GM21576 (cell line): ENCODE results near the gene CCHCR1.
A peak's percentile ranks its signal among the peaks of the same experiment; 100 is the strongest.
"Not testable (repeated sequence)": the region's sequence is repeated elsewhere in the genome, so short reads cannot be mapped to it uniquely, and the experiment has no call there.

Experiments
- ATAC-seq: cut with Tn5 transposase; IDR thresholded peaks from one replicate; pipeline ENCODE4 v1.9.1; 2021; ENCODE audit warnings: mild to moderate bottlenecking, moderate library complexity; ENCODE audit not compliant: unreplicated experiment

CCHCR1 gene

GRCh38 chr6:31185695-31186051, 28.1 kb upstream of the CCHCR1 start:
- ATAC-seq: not testable (repeated sequence)

GRCh38 chr6:31183859-31184258, 26.3 kb upstream of the CCHCR1 start:
- not testable (repeated sequence) for ATAC-seq

- ATAC-seq: not testable (repeated sequence)
These were observed 25.7 kb upstream of the CCHCR1 start for GRCh38 chr6:31183287-31183686.

- ATAC-seq: no peak
These were observed 22.9 kb upstream of the CCHCR1 start for GRCh38 chr6:31180500-31180899.

- ATAC-seq: no peak
These were observed 22.3 kb upstream of the CCHCR1 start for GRCh38 chr6:31179896-31180295.

GRCh38 chr6:31179042-31179386, 21.4 kb upstream of the CCHCR1 start:
- ATAC-seq: no peak

- ATAC-seq: no peak
These were observed 20.8 kb upstream of the CCHCR1 start for GRCh38 chr6:31178143-31179041.

GRCh38 chr6:31175971-31176370, 18.4 kb upstream of the CCHCR1 start:
- ATAC-seq: no peak

- ATAC-seq: no peak
These were observed 16.8 kb upstream of the CCHCR1 start for GRCh38 chr6:31174378-31174777.

- no peak for ATAC-seq
These were observed 15.8 kb upstream of the CCHCR1 start for GRCh38 chr6:31173406-31173805.

- no peak for ATAC-seq
These were observed 15.4 kb upstream of the CCHCR1 start for GRCh38 chr6:31172973-31173384.

GRCh38 chr6:31171931-31172905, 14.6 kb upstream of the CCHCR1 start:
- no peak for ATAC-seq

GRCh38 chr6:31170987-31171671, 13.5 kb upstream of the CCHCR1 start:
- no peak for ATAC-seq

- no peak for ATAC-seq
These were observed 12.9 kb upstream of the CCHCR1 start, which contains the start of gene POU5F1 for GRCh38 chr6:31170600-31170881. Gene POU5F1 (minus strand): TSS chr6:31170682. CDS start chr6:31170620, 62 bp downstream.

- not testable (repeated sequence) for ATAC-seq
These were observed 12.4 kb upstream of the CCHCR1 start for GRCh38 chr6:31169858-31170599.

- ATAC-seq: no peak
These were observed 11.7 kb upstream of the CCHCR1 start for GRCh38 chr6:31169123-31169857.

- ATAC-seq: no peak
These were observed 11.0 kb upstream of the CCHCR1 start for GRCh38 chr6:31168606-31169005.

- no peak for ATAC-seq
These were observed 8.4 kb upstream of the CCHCR1 start for GRCh38 chr6:31165986-31166385.

GRCh38 chr6:31165064-31165832, 7.6 kb upstream of the CCHCR1 start:
- peak; percentile 67 for ATAC-seq
